GM10248 (cell line): ENCODE measurements around the gene WDR77.

Experiments
- CTCF ChIA-PET: fragments of 300-600 bp; sonication (Branson Sonifier 250); formaldehyde crosslinking; extraction: SDS; loops from one replicate; lab custom pipeline; 2021; ENCODE audit warnings: antibody characterized with exemption; lab: Yijun Ruan, JAX
- POLR2A ChIA-PET: fragments of 350-650 bp; sonication (Branson Sonifier 250); formaldehyde crosslinking; extraction: SDS; loops from one replicate; lab custom pipeline; 2020; ENCODE audit warnings: antibody characterized with exemption; lab: Yijun Ruan, JAX
- DNase-seq: peaks from one replicate; pipeline ENCODE4 v3.0.0; 2012; ENCODE audit errors: extremely low spot score
- CTCF ChIP-seq: IDR thresholded peaks from 2 replicates; pipeline ENCODE4 v1.5.1; 2012; ENCODE audit warnings: mild to moderate bottlenecking, low read depth; ENCODE audit errors: extremely low read depth, missing control alignments, control extremely low read depth

Gene WDR77

GRCh38 chr1:111448482-111448917 lies 556 bp downstream of the WDR77 start:
- DNase-seq = no peak
- POLR2A ChIA-PET = interaction anchor here (0.6 kb wide), 1 partner anchor 255 kb away, joined by 3 read pairs; no protein-coding TSS in a partner anchor
- no peak for TF ChIP-seq CTCF
- CTCF ChIA-PET = interaction anchor here (0.7 to 3.5 kb wide), 9 partner anchors 10 to 321 kb away, joined by 3 to 25 read pairs (median 3); no protein-coding TSS in a partner anchor

- ChIA-PET CTCF (interaction anchor here (0.6 to 3.5 kb wide), 10 partner anchors 9 to 322 kb away, joined by 3 to 25 read pairs (median 3); no protein-coding TSS in a partner anchor), POLR2A (no interaction called here)
- TF ChIP-seq CTCF = no peak
- no peak for DNase-seq
These were observed 1.8 kb downstream of the WDR77 start for GRCh38 chr1:111446967-111447892.

GRCh38 chr1:111446546-111446945 lies 2.5 kb downstream of the WDR77 start:
- no peak for TF ChIP-seq CTCF
- no peak for DNase-seq
- ChIA-PET POLR2A (no interaction called here), CTCF (interaction anchor here (1.2 to 3.5 kb wide), 3 partner anchors 13 to 323 kb away, joined by 3 to 11 read pairs (median 4); no protein-coding TSS in a partner anchor)

- no peak for TF ChIP-seq CTCF
- no peak for DNase-seq
- POLR2A ChIA-PET = no interaction called here
- CTCF ChIA-PET = no interaction called here
These were observed 5.0 kb downstream of the WDR77 start for GRCh38 chr1:111444031-111444430.

- ChIA-PET POLR2A (interaction anchor here (0.5 kb wide), 1 partner anchor 320 kb away, joined by 4 read pairs; no protein-coding TSS in a partner anchor), CTCF (interaction anchor here (0.7 to 1.6 kb wide), 9 partner anchors 9 to 273 kb away, joined by 3 to 7 read pairs (median 3); partner anchors contain the start of gene OVGP1)
- no peak for DNase-seq
- TF ChIP-seq CTCF = no peak
These were observed 6.6 kb downstream of the WDR77 start for GRCh38 chr1:111442457-111442856.

- CTCF ChIA-PET = interaction anchor here (0.9 to 2.5 kb wide), 14 partner anchors 10 to 328 kb away, joined by 3 to 9 read pairs (median 4); partner anchors contain the start of gene OVGP1
- POLR2A ChIA-PET = no interaction called here
- DNase-seq = peak; percentile 45
- peak; percentile 63 for TF ChIP-seq CTCF
These were observed 7.4 kb downstream of the WDR77 start for GRCh38 chr1:111441573-111442192.
